HuH-7.5 (cell line): ENCODE measurements around the gene LMAN1L.

Experiments
- DNase-seq: peaks from one replicate; pipeline ENCODE4 v3.0.0; 2011; ENCODE audit warnings: low spot score

Gene LMAN1L

GRCh38 chr15:74816624-74817369, 4.2 kb downstream of the LMAN1L start:
- no peak for DNase-seq

- peak; percentile 71 for DNase-seq
Measured at GRCh38 chr15:74817370-74817737, 4.7 kb downstream of the LMAN1L start.

- no peak for DNase-seq
Measured at GRCh38 chr15:74820056-74820455, 7.4 kb downstream of the LMAN1L start.

GRCh38 chr15:74821091-74821789, 8.6 kb downstream of the LMAN1L start:
- DNase-seq, result no peak

GRCh38 chr15:74821790-74822158, 9.1 kb downstream of the LMAN1L start:
- DNase-seq, result no peak

- DNase-seq, result no peak
Measured at GRCh38 chr15:74822233-74822632, 9.6 kb downstream of the LMAN1L start.

- no peak for DNase-seq
Measured at GRCh38 chr15:74823324-74823723, 10.7 kb downstream of the LMAN1L start.

- no peak for DNase-seq
Measured at GRCh38 chr15:74824976-74825375, 12.3 kb downstream of the LMAN1L start.

GRCh38 chr15:74825866-74826265, 13.2 kb downstream of the LMAN1L start:
- DNase-seq, result no peak

GRCh38 chr15:74826364-74826819, 13.8 kb downstream of the LMAN1L start, which contains the start of gene CPLX3:
Gene CPLX3, plus strand, starts transcription at chr15:74826627. Its CDS starts 77 bp downstream, at chr15:74826704.
- DNase-seq, result peak; percentile 74

GRCh38 chr15:74826921-74827320, 14.3 kb downstream of the LMAN1L start:
- no peak for DNase-seq

- no peak for DNase-seq
Measured at GRCh38 chr15:74827614-74828013, 15.0 kb downstream of the LMAN1L start.

- DNase-seq, result no peak
Measured at GRCh38 chr15:74828835-74829234, 16.2 kb downstream of the LMAN1L start.

GRCh38 chr15:74829486-74829885, 16.9 kb downstream of the LMAN1L start:
- no peak for DNase-seq

- DNase-seq, result no peak
Measured at GRCh38 chr15:74829991-74830390, 17.4 kb downstream of the LMAN1L start.

GRCh38 chr15:74830868-74831267, 18.2 kb downstream of the LMAN1L start:
- DNase-seq, result no peak

GRCh38 chr15:74831813-74832495, 19.3 kb downstream of the LMAN1L start:
- DNase-seq, result no peak

- DNase-seq, result no peak
Measured at GRCh38 chr15:74832826-74833225, 20.2 kb downstream of the LMAN1L start.

- no peak for DNase-seq
Measured at GRCh38 chr15:74833376-74834107, 20.9 kb downstream of the LMAN1L start.

GRCh38 chr15:74835312-74835823, 22.7 kb downstream of the LMAN1L start:
- peak; percentile 99 for DNase-seq

GRCh38 chr15:74836846-74837245, 24.2 kb downstream of the LMAN1L start:
- DNase-seq, result no peak
